Neural cell (in vitro differentiated cells): Measurements from ENCODE around the gene SLC35A4. TPM values are rescaled to one million over a fixed set of nuclear protein-coding genes. Genes with fewer than 3 reads are reported as not detected.

ENCODE experiments used
- H2AFZ ChIP-seq: fragments of 200-600, 300-800 bp; sonication (generic), shearing (Covaris generic); 2 replicates; pipeline ENCODE4 v1.6.0; 2014; ENCODE audit warnings: low read depth, mild to moderate bottlenecking, antibody characterized with exemption, low read length, moderate library complexity
- H3F3A ChIP-seq: fragments of 200-600 bp; shearing (Covaris generic); 2 replicates; pipeline ENCODE4 v1.6.1; 2016; ENCODE audit warnings: mild to moderate bottlenecking, moderate library complexity, mixed read lengths, antibody characterized with exemption, low read length; ENCODE audit not compliant: insufficient read depth, poor library complexity, severe bottlenecking
- H3K27ac ChIP-seq: fragments of 200-600, 300-800 bp; sonication (generic), shearing (Covaris generic); 2 replicates; pipeline ENCODE4 v1.5.1; 2014; ENCODE audit warnings: mild to moderate bottlenecking, low read length, moderate library complexity
- H3K27me3 ChIP-seq: fragments of 300-800, 200-600 bp; sonication (generic), shearing (Covaris generic); 2 replicates; pipeline ENCODE4 v1.6.0; 2014; ENCODE audit warnings: mild to moderate bottlenecking, low read depth, low read length, moderate library complexity; ENCODE audit not compliant: insufficient read depth
- H3K36me3 ChIP-seq: fragments of 300-800, 200-600 bp; sonication (generic), shearing (Covaris generic); 2 replicates; pipeline ENCODE4 v1.5.1; 2014; ENCODE audit warnings: mild to moderate bottlenecking, antibody characterized with exemption, low read length, moderate library complexity; ENCODE audit not compliant: insufficient read depth
- H3K4me2 ChIP-seq: fragments of 300-800, 200-600 bp; sonication (generic), shearing (Covaris generic); 2 replicates; pipeline ENCODE4 v1.6.0; 2014; ENCODE audit warnings: mild to moderate bottlenecking, low read length
- H3K4me3 ChIP-seq: fragments of 300-800, 200-600 bp; sonication (generic), shearing (Covaris generic); 2 replicates; pipeline ENCODE4 v1.5.1; 2014; ENCODE audit warnings: mild to moderate bottlenecking, low read length, moderate library complexity
- H3K79me2 ChIP-seq: fragments of 200-600 bp; shearing (Covaris generic); replicated peaks from 2 replicates; pipeline ENCODE4 v1.6.0; 2014; ENCODE audit warnings: mild to moderate bottlenecking, low read length, moderate library complexity; ENCODE audit not compliant: insufficient read depth
- H3K9ac ChIP-seq: fragments of 300-800, 200-600 bp; sonication (generic), shearing (Covaris generic); 2 replicates; pipeline ENCODE4 v1.6.1; 2016; ENCODE audit warnings: mild to moderate bottlenecking, low read length, mixed read lengths
- H3K9me2 ChIP-seq: fragments of 200-600 bp; shearing (Covaris generic); 2 replicates; pipeline ENCODE4 v1.6.1; 2016; ENCODE audit warnings: mild to moderate bottlenecking, low read length, mixed read lengths; ENCODE audit not compliant: insufficient read depth
- H3K9me3 ChIP-seq: fragments of 200-600, 300-800 bp; sonication (generic), shearing (Covaris generic); 2 replicates; pipeline ENCODE4 v1.6.1; 2016; ENCODE audit warnings: mild to moderate bottlenecking, mixed run types, low read length, moderate library complexity, mixed read lengths
- H4K20me1 ChIP-seq: fragments of 200-600 bp; shearing (Covaris generic); 2 replicates; pipeline ENCODE4 v1.6.1; 2016; ENCODE audit warnings: mild to moderate bottlenecking, mixed run types; ENCODE audit not compliant: insufficient read depth
- EP300 ChIP-seq: fragments of 450-650 bp; conservative IDR thresholded peaks from 2 replicates; pipeline ENCODE4 v1.6.1; 2014; ENCODE audit warnings: antibody characterized with exemption, mild to moderate bottlenecking, moderate library complexity; ENCODE audit not compliant: poor library complexity, severe bottlenecking
- EZH2 ChIP-seq: fragments of 200-600, 300-800 bp; shearing (Covaris generic), sonication (generic); IDR thresholded peaks from 2 replicates; pipeline ENCODE4 v1.6.1; 2014; ENCODE audit warnings: antibody characterized with exemption, low read length, borderline replicate concordance, mild to moderate bottlenecking; ENCODE audit not compliant: insufficient read depth, poor library complexity, severe bottlenecking
- MXI1 ChIP-seq: fragments of 450-650 bp; conservative IDR thresholded peaks from 2 replicates; pipeline ENCODE4 v1.6.1; 2014; ENCODE audit warnings: antibody characterized with exemption, mild to moderate bottlenecking; ENCODE audit not compliant: poor library complexity, severe bottlenecking
- POLR2AphosphoS5 ChIP-seq: IDR thresholded peaks from 2 replicates; pipeline ENCODE4 v1.6.1; 2012
- RAD21 ChIP-seq: fragments of 450-650 bp; conservative IDR thresholded peaks from 2 replicates; pipeline ENCODE4 v1.6.1; 2014; ENCODE audit warnings: antibody characterized with exemption, mild to moderate bottlenecking, moderate library complexity
- SMC3 ChIP-seq: fragments of 450-650 bp; conservative IDR thresholded peaks from 2 replicates; pipeline ENCODE4 v1.6.1; 2014; ENCODE audit warnings: antibody characterized with exemption, mild to moderate bottlenecking, moderate library complexity; ENCODE audit not compliant: poor library complexity
- TAF1 ChIP-seq: IDR thresholded peaks from 2 replicates; pipeline ENCODE4 v1.6.1; 2012; ENCODE audit warnings: low read depth
- polyA minus RNA-seq: library from RNA; depleted of rRNA, polyadenylated mRNA; stranded (reverse); fragments of >200 nt; gene quantifications from 2 replicates; pipeline ENCODE4 v1.2.3, GENCODE V29; 2014
- polyA plus RNA-seq: library from polyadenylated mRNA; depleted of rRNA; stranded (reverse); fragments of >200 nt; gene quantifications from 2 replicates; pipeline ENCODE4 v1.2.3, GENCODE V29; 2014
- TF ChIP-seq, protein P1 (sequence below): fragments of 450-650 bp; IDR thresholded peaks from 2 replicates; pipeline ENCODE4 v1.5.1; 2014; ENCODE audit warnings: antibody characterized with exemption, mild to moderate bottlenecking, moderate library complexity; ENCODE audit not compliant: poor library complexity, severe bottlenecking
- TF ChIP-seq, protein P2 (sequence below): IDR thresholded peaks from 2 replicates; pipeline ENCODE4 v1.6.1; 2012; ENCODE audit warnings: borderline replicate concordance

The SLC35A4 gene, protein sequence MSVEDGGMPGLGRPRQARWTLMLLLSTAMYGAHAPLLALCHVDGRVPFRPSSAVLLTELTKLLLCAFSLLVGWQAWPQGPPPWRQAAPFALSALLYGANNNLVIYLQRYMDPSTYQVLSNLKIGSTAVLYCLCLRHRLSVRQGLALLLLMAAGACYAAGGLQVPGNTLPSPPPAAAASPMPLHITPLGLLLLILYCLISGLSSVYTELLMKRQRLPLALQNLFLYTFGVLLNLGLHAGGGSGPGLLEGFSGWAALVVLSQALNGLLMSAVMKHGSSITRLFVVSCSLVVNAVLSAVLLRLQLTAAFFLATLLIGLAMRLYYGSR
- polyA plus RNA-seq (8.1 and 8.8 TPM in 2 replicates), polyA minus RNA-seq (7.5 and 11.3 TPM in 2 replicates)

DNA sequence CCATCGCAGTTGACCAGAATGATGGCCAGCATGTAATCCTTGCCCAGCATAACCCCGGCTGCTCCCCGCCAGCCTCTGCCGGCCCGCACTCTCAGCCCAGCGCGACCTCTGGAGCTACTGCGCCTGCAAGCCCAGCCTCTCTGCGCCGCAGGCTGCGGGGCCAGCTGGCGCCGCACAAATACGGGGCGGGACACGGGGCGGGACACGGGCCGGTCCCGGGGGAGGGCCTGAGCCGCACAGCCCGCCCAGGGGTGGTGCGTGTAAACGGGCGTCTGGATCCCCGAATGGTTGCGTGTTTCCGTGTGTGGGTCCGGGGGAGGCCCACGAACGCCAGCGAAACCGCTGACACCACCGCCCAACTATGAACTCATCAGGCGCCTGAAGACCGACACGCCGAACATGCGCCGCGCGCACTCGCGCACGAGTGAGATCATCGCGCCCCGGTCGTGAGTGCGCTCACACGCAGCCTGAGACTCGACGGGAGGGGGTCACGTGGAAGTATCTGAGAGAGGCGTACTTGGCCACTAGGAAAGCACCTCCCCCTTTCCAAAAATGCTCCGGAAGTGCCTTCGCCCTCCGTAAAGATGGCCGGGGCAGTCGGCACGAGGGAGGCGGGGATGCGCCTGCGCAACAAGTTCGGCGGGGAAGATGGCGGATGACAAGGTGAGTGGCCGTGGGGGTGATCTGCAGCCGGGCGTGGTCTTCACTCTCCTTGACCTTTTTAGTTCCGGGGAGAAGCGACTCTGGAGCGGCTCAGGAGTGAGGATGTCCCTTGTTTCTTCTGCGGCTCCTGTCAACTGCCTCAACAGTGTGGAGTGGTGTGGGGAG lies at the start of gene SLC35A4, which contains the start of gene APBB3:
TSS of gene SLC35A4 (plus strand) at position 633 of the 828 bp plus-strand sequence. CDS start 2,342 bp downstream, outside the sequence.
TSS of gene APBB3 (minus strand) at position 403 of the 828 bp plus-strand sequence. CDS start at position 50, 353 bp downstream.
- Histone ChIP-seq H4K20me1 (no peaks in the 10 kb centered on the region), H3K4me2 (peak within 1 kb of the TSS; percentile 99), H3K4me3 (peak within 1 kb of the TSS; percentile 99), H3K27me3 (no peaks in the 10 kb centered on the region), H3K27ac (peak within 1 kb of the TSS; percentile 92), H3K9me3 (no peaks in the 10 kb centered on the region), H2AFZ (peak within 1 kb of the TSS; percentile 91), H3F3A (no peaks in the 10 kb centered on the region), H3K9me2 (no peaks in the 10 kb centered on the region), H3K36me3 (no peaks in the 10 kb centered on the region), H3K9ac (peak within 1 kb of the TSS; percentile 98), H3K79me2 (peaks cover 14% of the 10 kb centered on the region)
- TF ChIP-seq SMC3 (peak; percentile 38), RAD21 (no peak), TAF1 (peak; percentile 79), MXI1 (peak; percentile 94), EZH2 (no peak), POLR2AphosphoS5 (peak; percentile 96), EP300 (peak; percentile 86)
- TF ChIP-seq, protein P1, sequence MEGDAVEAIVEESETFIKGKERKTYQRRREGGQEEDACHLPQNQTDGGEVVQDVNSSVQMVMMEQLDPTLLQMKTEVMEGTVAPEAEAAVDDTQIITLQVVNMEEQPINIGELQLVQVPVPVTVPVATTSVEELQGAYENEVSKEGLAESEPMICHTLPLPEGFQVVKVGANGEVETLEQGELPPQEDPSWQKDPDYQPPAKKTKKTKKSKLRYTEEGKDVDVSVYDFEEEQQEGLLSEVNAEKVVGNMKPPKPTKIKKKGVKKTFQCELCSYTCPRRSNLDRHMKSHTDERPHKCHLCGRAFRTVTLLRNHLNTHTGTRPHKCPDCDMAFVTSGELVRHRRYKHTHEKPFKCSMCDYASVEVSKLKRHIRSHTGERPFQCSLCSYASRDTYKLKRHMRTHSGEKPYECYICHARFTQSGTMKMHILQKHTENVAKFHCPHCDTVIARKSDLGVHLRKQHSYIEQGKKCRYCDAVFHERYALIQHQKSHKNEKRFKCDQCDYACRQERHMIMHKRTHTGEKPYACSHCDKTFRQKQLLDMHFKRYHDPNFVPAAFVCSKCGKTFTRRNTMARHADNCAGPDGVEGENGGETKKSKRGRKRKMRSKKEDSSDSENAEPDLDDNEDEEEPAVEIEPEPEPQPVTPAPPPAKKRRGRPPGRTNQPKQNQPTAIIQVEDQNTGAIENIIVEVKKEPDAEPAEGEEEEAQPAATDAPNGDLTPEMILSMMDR: peak; percentile 19
- TF ChIP-seq, protein P2, sequence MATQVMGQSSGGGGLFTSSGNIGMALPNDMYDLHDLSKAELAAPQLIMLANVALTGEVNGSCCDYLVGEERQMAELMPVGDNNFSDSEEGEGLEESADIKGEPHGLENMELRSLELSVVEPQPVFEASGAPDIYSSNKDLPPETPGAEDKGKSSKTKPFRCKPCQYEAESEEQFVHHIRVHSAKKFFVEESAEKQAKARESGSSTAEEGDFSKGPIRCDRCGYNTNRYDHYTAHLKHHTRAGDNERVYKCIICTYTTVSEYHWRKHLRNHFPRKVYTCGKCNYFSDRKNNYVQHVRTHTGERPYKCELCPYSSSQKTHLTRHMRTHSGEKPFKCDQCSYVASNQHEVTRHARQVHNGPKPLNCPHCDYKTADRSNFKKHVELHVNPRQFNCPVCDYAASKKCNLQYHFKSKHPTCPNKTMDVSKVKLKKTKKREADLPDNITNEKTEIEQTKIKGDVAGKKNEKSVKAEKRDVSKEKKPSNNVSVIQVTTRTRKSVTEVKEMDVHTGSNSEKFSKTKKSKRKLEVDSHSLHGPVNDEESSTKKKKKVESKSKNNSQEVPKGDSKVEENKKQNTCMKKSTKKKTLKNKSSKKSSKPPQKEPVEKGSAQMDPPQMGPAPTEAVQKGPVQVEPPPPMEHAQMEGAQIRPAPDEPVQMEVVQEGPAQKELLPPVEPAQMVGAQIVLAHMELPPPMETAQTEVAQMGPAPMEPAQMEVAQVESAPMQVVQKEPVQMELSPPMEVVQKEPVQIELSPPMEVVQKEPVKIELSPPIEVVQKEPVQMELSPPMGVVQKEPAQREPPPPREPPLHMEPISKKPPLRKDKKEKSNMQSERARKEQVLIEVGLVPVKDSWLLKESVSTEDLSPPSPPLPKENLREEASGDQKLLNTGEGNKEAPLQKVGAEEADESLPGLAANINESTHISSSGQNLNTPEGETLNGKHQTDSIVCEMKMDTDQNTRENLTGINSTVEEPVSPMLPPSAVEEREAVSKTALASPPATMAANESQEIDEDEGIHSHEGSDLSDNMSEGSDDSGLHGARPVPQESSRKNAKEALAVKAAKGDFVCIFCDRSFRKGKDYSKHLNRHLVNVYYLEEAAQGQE: peak; percentile 52

DNA sequence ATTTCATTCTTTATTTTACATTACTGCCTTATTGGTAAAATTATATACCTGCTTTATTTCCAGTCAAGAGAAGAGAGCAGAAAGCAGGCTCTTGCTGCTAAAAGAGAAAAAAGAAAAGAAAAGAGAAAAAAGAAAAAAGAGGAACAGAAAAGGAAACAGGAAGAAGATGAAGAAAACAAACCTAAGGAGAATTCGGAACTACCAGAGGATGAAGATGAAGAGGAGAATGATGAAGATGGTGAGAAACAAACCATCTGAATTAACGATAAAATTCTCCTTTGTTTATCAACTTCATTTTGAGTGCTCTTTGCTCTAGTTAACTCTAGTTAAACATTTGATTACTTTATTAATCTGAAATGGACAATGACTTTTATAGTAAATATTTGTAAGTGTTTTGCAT lies 40.6 kb upstream of the SLC35A4 start:
- H3K9me2 ChIP-seq: no peaks in the 10 kb centered on the region
- no peaks in the 10 kb centered on the region for H3K27me3 ChIP-seq
- H3K27ac ChIP-seq: no peak overlapping the region
- TF ChIP-seq RAD21 (no peak), MXI1 (no peak), POLR2AphosphoS5 (no peak)
- TF ChIP-seq, protein P1: no peak
- no peaks in the 10 kb centered on the region for H3F3A ChIP-seq
- no peaks in the 10 kb centered on the region for H3K9me3 ChIP-seq
- H2AFZ ChIP-seq: no peak overlapping the region
- no peak overlapping the region for H3K9ac ChIP-seq
- no peak overlapping the region for H3K4me3 ChIP-seq
- no peaks in the 10 kb centered on the region for H3K79me2 ChIP-seq
- H3K4me2 ChIP-seq: no peak overlapping the region
- no peaks in the 10 kb centered on the region for H3K36me3 ChIP-seq
- H4K20me1 ChIP-seq: no peaks in the 10 kb centered on the region
